ENCODE measurements around the gene UBQLN4. TPM values are rescaled to one million over a fixed set of nuclear protein-coding genes. Genes with fewer than 3 reads are reported as not detected.

The UBQLN4 gene
- total and polyA plus RNA-seq, 2 of the 4 experiments (the other 2 are of a cell fraction), result 8.8 to 21.6 TPM

DNA sequence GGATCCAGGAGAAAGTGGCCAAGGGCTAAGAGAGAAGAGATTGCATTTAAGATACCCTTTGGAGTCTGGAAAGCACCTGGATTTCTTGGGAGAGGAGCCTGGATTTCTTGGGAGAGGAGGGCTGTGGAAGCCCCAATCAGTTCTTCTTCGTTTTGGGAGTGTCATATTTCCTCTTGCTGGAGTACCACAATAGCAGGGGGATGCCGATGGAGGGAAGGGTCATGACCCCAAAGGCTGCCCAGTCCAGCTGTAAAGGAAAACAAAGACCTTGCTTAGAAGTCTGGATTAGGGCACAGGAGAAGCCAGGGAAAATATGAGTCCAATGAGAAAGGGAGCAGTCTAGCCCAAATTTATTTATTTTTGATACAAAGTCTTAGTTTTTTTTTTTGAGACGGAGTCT lies 44.2 kb downstream of the UBQLN4 start:
- no peak overlapping the region for H2BK15ac ChIP-seq (ENCODE audit: low read depth, low read length)
- no peaks in the 10 kb centered on the region for H3K9me3 ChIP-seq (ENCODE audit: control insufficient read depth, insufficient read depth, low read length)
- H4K5ac ChIP-seq (ENCODE audit: low read depth, low read length), result no peak overlapping the region
- H3K27me3 ChIP-seq (ENCODE audit: control insufficient read depth, insufficient read depth, low read length), result no peaks in the 10 kb centered on the region
- H2AK9ac ChIP-seq (replicated peaks; ENCODE audit: low read depth, low read length, poor library complexity), result no peak overlapping the region
- no peak overlapping the region for H4K8ac ChIP-seq (ENCODE audit: low read depth in 2 of 2, low read length in 2 of 2)
- no peak overlapping the region for H3K9ac ChIP-seq (ENCODE audit: low read depth, low read length)
- H3K27ac ChIP-seq (ENCODE audit: insufficient read depth, low read length), result no peak overlapping the region
- peaks cover 46% of the 10 kb centered on the region for H3K36me3 ChIP-seq (ENCODE audit: control insufficient read depth, insufficient read depth, low read length)
- H2BK20ac ChIP-seq (ENCODE audit: low read depth, low read length), result no peak overlapping the region
- peaks cover 5% of the 10 kb centered on the region; the same call in 1 of the 2 replicates for H3K4me1 ChIP-seq (ENCODE audit: control insufficient read depth, insufficient read depth, low read length)
- no peak overlapping the region for H2AFZ ChIP-seq (replicated peaks; ENCODE audit: low read length, poor library complexity)
- no peak for ATAC-seq (ENCODE audit: low read depth)
- WGBS, 2 experiments (ENCODE audit: extremely low coverage in 2 of 2, insufficient read length in 1 of 2), result 20% methylated on average over 1 of the region's 3 CpGs; no CpG with 5 or more reads in 1 of the 2 experiments
- no peak overlapping the region for H2BK120ac ChIP-seq (ENCODE audit: low read depth, low read length)
- no peak overlapping the region for H3K4me2 ChIP-seq (ENCODE audit: low read depth, low read length)
- BruUV-seq (replicated peaks), result no TSS peak
- no peak for DNase-seq
- no peak overlapping the region for H2AK5ac ChIP-seq (ENCODE audit: low read depth, low read length)
- no peak overlapping the region for H2BK5ac ChIP-seq (ENCODE audit: low read depth, low read length, poor library complexity, severe bottlenecking)
- peaks cover 8% of the 10 kb centered on the region for H4K20me1 ChIP-seq (ENCODE audit: insufficient read depth, low read length)
- TF ChIP-seq NFE2L2 (IDR thresholded peaks at IDR 0.05; ENCODE audit: low read depth, low read length), result no peak
- no peak overlapping the region for H3K23ac ChIP-seq (ENCODE audit: low read depth, low read length)
- H3K4ac ChIP-seq (ENCODE audit: low read depth, low read length), result no peak overlapping the region
- dilution Hi-C loops (cut with HindIII; ENCODE audit: low sequenced_read_pairs, unreplicated experiment) (no loop called here), intact Hi-C loops (cut with micrococcal nuclease) (no loop called here), in situ Hi-C loops (cut with MboI; ENCODE audit: low sequenced_read_pairs) (no loop called here)
- H4K91ac ChIP-seq (ENCODE audit: insufficient read depth, low read depth, low read length), result no peak overlapping the region
- ChIA-PET POLR2A (ENCODE audit: unreplicated experiment) (interaction anchor here (0.6 kb wide), 1 partner anchor 224 kb away, joined by 5 read pairs; no protein-coding TSS in a partner anchor), CTCF (interaction anchor here (1.5 kb wide), 1 partner anchor 17 kb away, joined by 4 read pairs; no protein-coding TSS in a partner anchor)
- H3K14ac ChIP-seq (replicated peaks; ENCODE audit: low read depth, low read length), result no peak overlapping the region
- H3K9me1 ChIP-seq (ENCODE audit: insufficient read depth, low read length), result no peaks in the 10 kb centered on the region
- H3K79me1 ChIP-seq (ENCODE audit: low read depth in 1 of 2, low read length in 2 of 2), result peaks cover 14 to 31% of the 10 kb centered on the region in 2 experiments
- no peak overlapping the region for H3K56ac ChIP-seq (ENCODE audit: extremely low read depth, insufficient read depth, low read length)
- no peak overlapping the region for H3K18ac ChIP-seq (ENCODE audit: low read depth, low read length)
- no peak overlapping the region for H3K4me3 ChIP-seq (ENCODE audit: insufficient read depth, low read depth, low read length)
